CD8-positive, alpha-beta memory T cell (primary cell): ENCODE results near the gene MAP3K2. TPM values are rescaled to one million over a fixed set of nuclear protein-coding genes. Genes with fewer than 3 reads are reported as not detected.

Experiments used
- CTCF ChIA-PET: fragments of 350-600 bp; sonication (Branson Sonifier 250); formaldehyde crosslinking; loops from one replicate; lab custom pipeline; 2021; ENCODE audit warnings: antibody characterized with exemption; lab: Charles Lee
- POLR2A ChIA-PET: fragments of 350-600 bp; sonication (Branson Sonifier 250); formaldehyde crosslinking; loops from one replicate; lab custom pipeline; 2021; ENCODE audit warnings: antibody characterized with exemption; lab: Charles Lee
- DNase-seq, 5 donors: peaks; one replicate each; pipeline versions ENCODE4 v3.0.0 to v3.0.0-alpha.2; 2020 to 2022; ENCODE audit warnings: mixed read lengths in 1 of 5
- H3K27ac ChIP-seq: one replicate; pipeline ENCODE4 v1.7.0; 2013; ENCODE audit warnings: low read depth, mild to moderate bottlenecking, low read length, moderate library complexity
- H3K27me3 ChIP-seq: 2 replicates; pipeline ENCODE4 v1.7.0; 2013; ENCODE audit warnings: low read length, mild to moderate bottlenecking; ENCODE audit not compliant: insufficient read depth, poor library complexity, severe bottlenecking
- H3K36me3 ChIP-seq: 2 replicates; pipeline ENCODE4 v1.7.0; 2013; ENCODE audit warnings: mild to moderate bottlenecking, low read length, moderate library complexity; ENCODE audit not compliant: insufficient read depth
- H3K4me1 ChIP-seq: 2 replicates; pipeline ENCODE4 v1.7.0; 2013; ENCODE audit warnings: mild to moderate bottlenecking, low read length, moderate library complexity; ENCODE audit not compliant: insufficient read depth
- H3K4me3 ChIP-seq: 2 replicates; pipeline ENCODE4 v1.7.0; 2013; ENCODE audit warnings: mild to moderate bottlenecking, low read length
- H3K9me3 ChIP-seq: 2 replicates; pipeline ENCODE4 v1.7.0; 2013; ENCODE audit warnings: mild to moderate bottlenecking, low read length
- H3K27ac Mint-ChIP-seq, 8 donors: one replicate each; pipeline ENCODE4 v1.8.0; 2020 to 2021; ENCODE audit warnings: mixed read lengths in 8 of 8, mild to moderate bottlenecking in 6 of 8, inconsistent platforms in 3 of 8, moderate library complexity in 3 of 8
- H3K27me3 Mint-ChIP-seq, 2 donors: one replicate each; pipeline ENCODE4 v1.8.0; 2020 to 2021; ENCODE audit warnings: mixed read lengths in 2 of 2, mild to moderate bottlenecking in 1 of 2, moderate library complexity in 1 of 2
- H3K36me3 Mint-ChIP-seq, 3 donors: one replicate each; pipeline ENCODE4 v1.8.0; 2020 to 2021; ENCODE audit warnings: mixed read lengths in 3 of 3, inconsistent platforms in 1 of 3, mild to moderate bottlenecking in 1 of 3
- H3K4me1 Mint-ChIP-seq, 3 donors: one replicate each; pipeline ENCODE4 v1.8.0; 2020 to 2021; ENCODE audit warnings: mixed read lengths in 3 of 3, inconsistent platforms in 1 of 3, mild to moderate bottlenecking in 1 of 3
- H3K4me3 Mint-ChIP-seq, 7 donors: one replicate each; pipeline ENCODE4 v1.8.0; 2020 to 2021; ENCODE audit warnings: mixed read lengths in 7 of 7, mild to moderate bottlenecking in 6 of 7, moderate library complexity in 4 of 7, inconsistent platforms in 2 of 7
- H3K9me3 Mint-ChIP-seq, 5 donors: one replicate each; pipeline ENCODE4 v1.8.0; 2020 to 2022; ENCODE audit warnings: mixed read lengths in 5 of 5, mild to moderate bottlenecking in 3 of 5, moderate library complexity in 2 of 5, inconsistent platforms in 1 of 5
- polyA plus RNA-seq: library from polyadenylated mRNA; unstranded; fragments of 300-500 nt; fragmentation: Illumina TruSeq; gene quantifications from one replicate; pipeline ENCODE4 v1.2.3, GENCODE V29; 2021
- total RNA-seq, 2 experiments: library from RNA; stranded (reverse); gene quantifications; one replicate each; pipeline ENCODE4 v1.2.3, GENCODE V29; 2021

Gene MAP3K2
- total and polyA plus RNA-seq, 3 experiments from 2014 or later = 55.9 to 65.0 (median 57.7) TPM

DNA sequence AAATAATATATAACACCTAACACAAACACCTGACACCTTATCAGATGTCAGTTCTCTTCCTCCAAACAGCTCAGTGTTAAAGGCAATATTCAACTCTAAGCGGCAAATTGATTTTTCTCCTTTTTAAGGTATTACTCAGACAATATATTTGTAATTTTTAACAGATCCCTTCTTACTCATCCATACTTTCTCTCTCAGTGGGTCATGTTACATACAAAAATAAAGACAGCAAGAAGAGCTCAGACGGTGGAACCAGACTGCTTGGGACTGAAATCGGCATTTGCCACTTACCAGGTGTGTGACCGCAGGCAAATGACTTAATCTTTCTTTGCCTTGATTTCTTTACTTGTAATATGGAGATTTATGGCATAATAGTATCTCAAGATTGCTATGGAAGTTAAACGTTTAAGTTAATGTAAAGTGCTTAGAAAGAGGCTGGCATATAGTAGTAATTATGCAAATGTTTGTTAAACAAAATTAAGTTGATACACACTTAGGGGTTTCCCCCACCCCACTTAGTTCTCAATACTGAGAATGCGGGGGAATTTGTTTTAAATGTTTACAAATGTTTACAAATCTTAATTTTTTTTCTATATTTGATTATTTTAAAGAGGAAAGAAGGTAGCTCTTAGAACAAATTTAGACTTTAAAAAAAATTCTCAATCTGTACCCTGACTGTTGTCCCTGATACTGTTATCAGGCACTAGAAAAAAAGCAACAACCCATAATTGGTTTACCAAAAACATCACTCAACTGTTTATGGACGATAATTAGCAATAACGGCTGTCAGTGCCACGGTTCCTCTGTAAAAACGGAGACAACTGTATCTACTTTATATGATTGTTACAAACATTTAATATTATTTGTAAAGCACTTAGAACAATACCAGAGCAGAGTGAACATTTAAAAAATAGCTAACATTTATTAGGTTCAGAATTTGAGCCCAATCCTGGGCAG, 25.6 kb downstream of the MAP3K2 start:
- ChIA-PET POLR2A (no interaction called here), CTCF (interaction anchor here (0.6 kb wide), 1 partner anchor 684 kb away, joined by 3 read pairs; no protein-coding TSS in a partner anchor)
- Mint-ChIP-seq H3K9me3 (no peaks in the 10 kb centered on the region), H3K4me3 (peak overlapping the region in 1 of 7 donors; percentile 29), H3K36me3 (no peaks in the 10 kb centered on the region), H3K27ac (peak overlapping the region in 1 of 8 donors; percentile 4), H3K4me1 (peaks cover 69 to 96% (median 95%) of the 10 kb centered on the region in 3 donors), H3K27me3 (no peaks in the 10 kb centered on the region)
- no peak for DNase-seq
- Histone ChIP-seq H3K27ac (no peak overlapping the region), H3K4me1 (peaks cover 25% of the 10 kb centered on the region), H3K4me3 (no peak overlapping the region), H3K36me3 (no peaks in the 10 kb centered on the region), H3K9me3 (no peaks in the 10 kb centered on the region), H3K27me3 (no peaks in the 10 kb centered on the region)

DNA sequence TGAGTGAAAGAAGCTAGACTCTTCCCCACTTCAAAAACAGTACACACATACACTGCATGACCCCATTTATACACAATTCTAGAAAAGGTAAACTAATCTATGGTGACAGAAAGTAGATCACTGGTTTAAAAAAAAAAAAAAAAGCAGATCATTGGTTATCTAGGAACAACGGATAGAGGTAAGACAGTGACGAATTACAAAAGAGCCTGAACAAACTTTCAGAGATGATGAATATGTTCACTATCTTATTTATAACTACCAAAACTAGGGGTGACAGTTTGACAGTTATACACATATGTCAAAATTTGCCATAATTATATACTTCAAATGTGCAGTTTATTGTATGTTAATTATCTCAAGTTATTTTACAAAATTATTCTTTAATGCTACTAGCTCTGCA, 27.5 kb downstream of the MAP3K2 start:
- Histone ChIP-seq H3K36me3 (no peaks in the 10 kb centered on the region), H3K27ac (no peak overlapping the region), H3K27me3 (no peaks in the 10 kb centered on the region), H3K9me3 (no peaks in the 10 kb centered on the region), H3K4me3 (no peak overlapping the region), H3K4me1 (peaks cover 17% of the 10 kb centered on the region)
- Mint-ChIP-seq H3K27ac (peak overlapping the region in 3 of 8 donors; percentile 40 to 94 (median 44)), H3K27me3 (no peaks in the 10 kb centered on the region), H3K4me3 (no peak overlapping the region), H3K4me1 (peaks cover 66 to 92% (median 89%) of the 10 kb centered on the region in 3 donors), H3K36me3 (no peaks in the 10 kb centered on the region), H3K9me3 (no peaks in the 10 kb centered on the region)
- POLR2A ChIA-PET = no interaction called here
- no peak for DNase-seq
- CTCF ChIA-PET = no interaction called here

- H3K4me3 ChIP-seq = no peak overlapping the region
- peaks cover 67 to 93% (median 89%) of the 10 kb centered on the region in 3 donors for H3K4me1 Mint-ChIP-seq
- peaks cover 20% of the 10 kb centered on the region for H3K4me1 ChIP-seq
- no peaks in the 10 kb centered on the region for H3K9me3 ChIP-seq
- no peak for DNase-seq
- no peak overlapping the region for H3K27ac ChIP-seq
- peak overlapping the region in 1 of 7 donors; percentile 30 for H3K4me3 Mint-ChIP-seq
- ChIA-PET POLR2A (no interaction called here), CTCF (no interaction called here)
- H3K27ac Mint-ChIP-seq = peak overlapping the region in 1 of 8 donors; percentile 7
- H3K27me3 Mint-ChIP-seq = no peaks in the 10 kb centered on the region
- H3K9me3 Mint-ChIP-seq = no peaks in the 10 kb centered on the region
- no peaks in the 10 kb centered on the region for H3K36me3 Mint-ChIP-seq
- no peaks in the 10 kb centered on the region for H3K27me3 ChIP-seq
- H3K36me3 ChIP-seq = no peaks in the 10 kb centered on the region
Measured at GRCh38 chr2:127359520-127359919, 28.3 kb downstream of the MAP3K2 start.

GRCh38 chr2:127358971-127359370, 28.8 kb downstream of the MAP3K2 start:
- Mint-ChIP-seq H3K4me1 (peaks cover 66 to 92% (median 88%) of the 10 kb centered on the region in 3 donors), H3K36me3 (no peaks in the 10 kb centered on the region), H3K4me3 (no peak overlapping the region), H3K27ac (peak overlapping the region in 1 of 8 donors; percentile 36), H3K9me3 (no peaks in the 10 kb centered on the region), H3K27me3 (no peaks in the 10 kb centered on the region)
- Histone ChIP-seq H3K27ac (no peak overlapping the region), H3K36me3 (no peaks in the 10 kb centered on the region), H3K4me1 (peaks cover 19% of the 10 kb centered on the region), H3K9me3 (no peaks in the 10 kb centered on the region), H3K27me3 (no peaks in the 10 kb centered on the region), H3K4me3 (no peak overlapping the region)
- DNase-seq = no peak
- POLR2A ChIA-PET = interaction anchor here (0.7 kb wide), 1 partner anchor 99 kb away, joined by 3 read pairs; no protein-coding TSS in a partner anchor
- CTCF ChIA-PET = no interaction called here

DNA sequence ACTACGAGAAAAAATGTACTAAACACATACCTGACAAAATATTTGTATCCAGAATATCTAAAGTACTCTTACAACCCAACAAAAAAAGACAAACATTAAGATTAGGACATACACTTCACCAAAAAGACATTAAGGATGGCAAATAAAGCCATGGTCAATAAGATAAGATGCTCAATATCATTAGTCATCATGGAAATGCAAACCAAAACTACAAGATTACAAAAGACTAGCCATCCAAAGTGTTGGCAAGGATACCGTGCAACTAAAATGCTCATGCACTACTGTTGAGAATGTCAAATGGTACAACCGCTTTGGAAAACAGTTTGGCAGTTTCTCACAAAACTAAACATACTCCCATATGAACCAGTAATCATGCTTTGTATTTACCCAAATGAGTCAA, 29.7 kb downstream of the MAP3K2 start:
- no peak for DNase-seq
- H3K4me1 ChIP-seq = peaks cover 16% of the 10 kb centered on the region
- Mint-ChIP-seq H3K36me3 (no peaks in the 10 kb centered on the region), H3K27ac (peak overlapping the region in 1 of 8 donors; percentile 12), H3K4me1 (peaks cover 60 to 82% (median 78%) of the 10 kb centered on the region in 3 donors), H3K27me3 (no peaks in the 10 kb centered on the region), H3K4me3 (no peak overlapping the region), H3K9me3 (no peaks in the 10 kb centered on the region)
- ChIA-PET CTCF (interaction anchor here (1.0 to 2.0 kb wide), 2 partner anchors 58 to 121 kb away, joined by 3 to 7 read pairs; no protein-coding TSS in a partner anchor), POLR2A (interaction anchor here (0.7 kb wide), 1 partner anchor 98 kb away, joined by 3 read pairs; no protein-coding TSS in a partner anchor)
- H3K36me3 ChIP-seq = no peaks in the 10 kb centered on the region
- no peak overlapping the region for H3K4me3 ChIP-seq
- H3K9me3 ChIP-seq = no peaks in the 10 kb centered on the region
- no peaks in the 10 kb centered on the region for H3K27me3 ChIP-seq
- no peak overlapping the region for H3K27ac ChIP-seq

DNA sequence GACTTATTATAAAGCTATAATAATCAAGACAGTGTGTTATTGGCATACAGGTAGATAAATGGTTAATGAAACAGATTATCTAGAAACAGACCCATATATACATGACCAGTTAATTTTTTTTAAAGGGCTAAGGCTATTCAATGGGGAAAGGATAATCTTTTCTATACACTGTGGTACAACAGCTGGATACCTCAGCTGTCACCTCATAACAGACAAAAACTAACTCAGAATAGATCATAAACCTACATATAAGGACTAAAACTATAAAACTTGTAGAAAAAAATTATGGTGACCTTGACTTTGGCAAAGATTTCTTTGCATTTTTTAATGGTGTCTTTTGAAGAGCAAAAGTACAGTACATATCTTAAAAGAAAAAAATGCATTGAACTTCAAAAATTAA, 30.2 kb downstream of the MAP3K2 start:
- H3K27me3 Mint-ChIP-seq = no peaks in the 10 kb centered on the region
- H3K27ac Mint-ChIP-seq = peak overlapping the region in 1 of 8 donors; percentile 32
- Histone ChIP-seq H3K27me3 (no peaks in the 10 kb centered on the region), H3K9me3 (no peaks in the 10 kb centered on the region), H3K4me3 (no peak overlapping the region), H3K4me1 (peaks cover 16% of the 10 kb centered on the region), H3K36me3 (no peaks in the 10 kb centered on the region), H3K27ac (no peak overlapping the region)
- no peak overlapping the region for H3K4me3 Mint-ChIP-seq
- H3K9me3 Mint-ChIP-seq = no peaks in the 10 kb centered on the region
- CTCF ChIA-PET = interaction anchor here (1.0 to 2.0 kb wide), 2 partner anchors 58 to 122 kb away, joined by 3 to 7 read pairs; no protein-coding TSS in a partner anchor
- no peaks in the 10 kb centered on the region for H3K36me3 Mint-ChIP-seq
- no peak for DNase-seq
- peaks cover 59 to 78% (median 74%) of the 10 kb centered on the region in 3 donors for H3K4me1 Mint-ChIP-seq
- POLR2A ChIA-PET = no interaction called here

GRCh38 chr2:127356531-127356930, 31.2 kb downstream of the MAP3K2 start:
- CTCF ChIA-PET = interaction anchor here (1.2 to 2.0 kb wide), 2 partner anchors 58 to 59 kb away, joined by 4 to 7 read pairs; no protein-coding TSS in a partner anchor
- Histone ChIP-seq H3K9me3 (no peaks in the 10 kb centered on the region), H3K4me1 (peaks cover 16% of the 10 kb centered on the region), H3K27me3 (no peaks in the 10 kb centered on the region), H3K27ac (no peak overlapping the region), H3K4me3 (no peak overlapping the region), H3K36me3 (no peaks in the 10 kb centered on the region)
- H3K27ac Mint-ChIP-seq = peak overlapping the region in 3 of 8 donors; percentile 27 to 32 (median 32)
- H3K9me3 Mint-ChIP-seq = no peaks in the 10 kb centered on the region
- H3K4me3 Mint-ChIP-seq = no peak overlapping the region
- POLR2A ChIA-PET = interaction anchor here (0.6 kb wide), 1 partner anchor 30 kb away, joined by 4 read pairs; no protein-coding TSS in a partner anchor
- peaks cover 0 to 5% (median 0%) of the 10 kb centered on the region in 3 donors for H3K36me3 Mint-ChIP-seq
- no peaks in the 10 kb centered on the region for H3K27me3 Mint-ChIP-seq
- H3K4me1 Mint-ChIP-seq = peaks cover 57 to 77% (median 71%) of the 10 kb centered on the region in 3 donors
- DNase-seq = no peak
